Measurements from ENCODE around the gene DSP.

- TF ChIP-seq CTCF (IDR thresholded peaks at IDR 0.05; ENCODE audit: low read depth, low read length, missing input control) (no peak), TAF1 (conservative IDR thresholded peaks at IDR 0.05) (no peak), ZBTB33 (IDR thresholded peaks at IDR 0.05) (no peak), YY1 (IDR thresholded peaks at IDR 0.05) (no peak), MAX (IDR thresholded peaks at IDR 0.05) (no peak)
These were observed 38.7 kb upstream of the DSP start for GRCh38 chr6:7502743-7503142.

Data from liver (tissue), 3 donors.